HG03064 (cell line): Measurements from ENCODE around the gene CHN1.

Experiments
- ATAC-seq: cut with Tn5 transposase; IDR thresholded peaks from one replicate; pipeline ENCODE4 v1.9.1; 2021; ENCODE audit warnings: low read depth; ENCODE audit not compliant: unreplicated experiment

The CHN1 gene

DNA sequence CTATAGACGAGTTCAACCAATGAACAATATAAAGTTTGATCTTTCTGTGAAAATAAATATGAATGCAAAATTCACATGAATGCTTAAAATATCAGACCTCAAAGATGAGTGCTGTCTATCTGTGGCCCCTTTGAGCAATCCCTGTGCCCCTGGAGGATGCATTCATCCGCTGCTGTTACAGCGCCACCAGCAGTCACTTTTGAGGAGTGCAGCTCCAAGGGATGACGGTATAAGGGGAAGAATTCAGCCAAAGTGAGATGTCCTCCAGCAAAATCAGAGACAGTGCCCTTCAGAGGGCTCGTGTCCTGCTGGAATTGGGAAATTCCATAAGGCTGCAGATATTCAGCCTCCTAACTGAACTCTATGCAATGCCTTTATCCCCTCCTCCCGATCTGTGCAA is 229.0 kb downstream of the CHN1 start:
- no peak for ATAC-seq

- ATAC-seq: no peak
Measured at GRCh38 chr2:174775571-174775980, 229.6 kb downstream of the CHN1 start.

DNA sequence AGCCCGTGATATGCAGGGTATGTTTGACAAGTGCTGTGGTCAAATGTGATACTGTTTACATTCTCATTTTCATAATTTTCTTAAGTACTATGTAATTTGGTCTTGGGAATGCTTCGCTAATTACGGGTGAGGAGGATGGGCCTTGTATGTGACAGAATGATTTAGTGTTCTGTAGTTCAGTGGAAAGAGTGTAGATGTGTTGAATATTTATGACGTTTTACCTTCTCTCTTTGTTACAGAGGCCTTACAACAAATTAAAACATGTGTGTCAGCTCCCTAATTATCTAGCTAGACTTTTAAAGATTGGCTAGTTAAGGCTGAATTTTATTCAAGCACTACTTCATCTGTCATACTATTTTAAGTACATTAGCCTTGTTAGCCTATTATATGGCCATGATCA is 230.3 kb downstream of the CHN1 start:
- ATAC-seq: no peak

GRCh38 chr2:174773215-174773614 is 232.0 kb downstream of the CHN1 start:
- ATAC-seq: no peak

DNA sequence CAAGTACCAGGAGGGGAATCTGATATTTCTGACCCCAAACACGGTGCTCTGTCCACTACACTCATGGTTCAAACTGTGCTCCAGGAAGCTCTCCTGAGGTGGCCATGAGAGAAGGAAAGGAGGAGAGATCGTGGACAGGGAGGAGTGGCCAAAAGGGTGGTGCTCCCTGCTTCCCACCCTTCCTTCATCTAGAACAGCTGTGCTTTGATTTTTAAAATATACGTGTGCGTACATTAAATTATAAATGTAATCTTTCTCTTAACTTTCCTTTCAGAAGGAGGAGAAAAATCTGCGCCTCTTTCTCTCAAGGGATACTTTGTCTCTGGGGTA is 232.7 kb downstream of the CHN1 start:
- no peak for ATAC-seq

DNA sequence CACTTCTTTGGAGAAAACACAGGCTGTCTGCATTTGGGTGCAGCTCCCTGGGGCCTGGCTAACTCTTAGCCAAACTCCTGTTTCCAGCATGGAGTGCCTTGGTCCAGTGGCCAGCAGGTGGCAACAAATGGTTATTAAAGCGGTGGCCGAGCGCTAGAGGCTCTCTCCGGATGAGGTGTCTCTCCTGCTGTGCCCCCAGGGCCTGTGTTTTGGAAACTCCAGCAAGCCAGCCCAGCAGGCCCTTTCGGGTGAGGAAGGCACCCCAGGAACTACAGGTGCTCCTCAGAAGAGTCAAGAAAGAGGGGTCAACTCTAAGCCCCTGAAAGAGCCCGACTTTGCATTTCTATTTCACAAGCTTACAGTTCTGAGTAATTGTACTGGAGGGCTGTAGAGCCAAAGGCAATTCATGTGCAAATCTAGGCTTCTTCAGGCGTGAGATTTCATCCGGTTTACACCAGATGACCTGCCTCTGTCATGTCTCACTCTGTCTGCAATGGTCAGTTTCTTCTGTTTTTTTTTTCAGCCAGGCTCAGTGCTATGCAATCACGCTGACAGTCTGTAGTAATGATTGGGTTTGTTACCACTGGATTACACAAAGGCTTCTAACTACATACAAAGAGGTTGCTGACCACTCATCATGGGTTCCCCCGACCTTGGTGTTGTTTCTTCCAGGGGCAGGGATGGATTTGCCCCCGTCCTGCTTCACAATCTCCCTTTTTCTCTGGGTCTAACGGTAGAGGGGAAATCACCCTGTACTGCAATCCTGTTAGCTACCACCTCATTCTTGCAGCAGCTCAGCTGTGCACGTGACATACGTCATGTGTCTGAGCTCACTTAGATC is 233.3 kb downstream of the CHN1 start:
- no peak for ATAC-seq

- ATAC-seq: no peak
Measured at GRCh38 chr2:174771136-174771535, 234.0 kb downstream of the CHN1 start.

GRCh38 chr2:174768557-174768956 is 236.6 kb downstream of the CHN1 start:
- no peak for ATAC-seq

- no peak for ATAC-seq
Measured at GRCh38 chr2:174766271-174766670, 238.9 kb downstream of the CHN1 start.

GRCh38 chr2:174765576-174765975 is 239.6 kb downstream of the CHN1 start:
- no peak for ATAC-seq

GRCh38 chr2:174764280-174765255 is 240.6 kb downstream of the CHN1 start, which contains the start of gene CHRNA1:
Gene CHRNA1, minus strand, starts transcription at chr2:174764472. Its CDS starts 78 bp downstream, at chr2:174764394.
- ATAC-seq: no peak

DNA sequence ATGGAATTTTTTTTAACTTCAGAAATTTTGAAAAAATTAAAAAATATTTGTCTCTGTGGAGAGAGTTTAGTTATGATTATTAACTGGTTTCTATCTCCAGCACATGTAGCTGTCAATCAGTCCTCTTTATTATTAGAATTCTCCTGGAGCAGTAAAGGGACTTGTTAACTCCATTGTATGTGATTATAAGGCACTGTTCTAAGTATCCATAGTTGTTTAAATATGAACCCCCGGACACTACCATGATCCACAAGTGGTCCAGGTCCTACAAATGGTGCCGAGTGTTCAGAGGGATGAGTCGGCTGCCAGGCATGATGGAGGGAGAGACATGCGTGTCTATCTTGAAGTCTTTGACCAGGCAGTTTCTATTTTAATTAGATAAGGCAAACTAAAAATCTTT is 241.4 kb downstream of the CHN1 start:
- no peak for ATAC-seq

DNA sequence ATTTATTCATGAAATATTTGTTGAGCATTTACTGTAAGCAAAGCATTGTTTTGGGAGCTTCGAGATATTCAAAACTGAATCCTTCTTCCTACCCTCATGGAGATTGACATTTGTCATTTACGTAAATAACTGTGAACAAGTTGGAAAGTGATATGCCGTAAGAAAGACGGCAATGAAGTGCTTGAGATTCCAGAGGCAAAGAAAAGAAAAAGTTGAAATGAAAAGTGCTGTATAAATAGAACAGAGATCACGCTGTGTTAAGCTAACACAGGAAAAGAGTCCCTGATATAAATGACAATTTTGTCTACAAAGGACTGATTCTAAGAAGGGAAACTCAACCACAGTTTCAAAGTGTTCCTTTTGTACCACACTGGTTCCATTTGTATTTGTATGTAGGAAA is 242.7 kb downstream of the CHN1 start:
- ATAC-seq: no peak

DNA sequence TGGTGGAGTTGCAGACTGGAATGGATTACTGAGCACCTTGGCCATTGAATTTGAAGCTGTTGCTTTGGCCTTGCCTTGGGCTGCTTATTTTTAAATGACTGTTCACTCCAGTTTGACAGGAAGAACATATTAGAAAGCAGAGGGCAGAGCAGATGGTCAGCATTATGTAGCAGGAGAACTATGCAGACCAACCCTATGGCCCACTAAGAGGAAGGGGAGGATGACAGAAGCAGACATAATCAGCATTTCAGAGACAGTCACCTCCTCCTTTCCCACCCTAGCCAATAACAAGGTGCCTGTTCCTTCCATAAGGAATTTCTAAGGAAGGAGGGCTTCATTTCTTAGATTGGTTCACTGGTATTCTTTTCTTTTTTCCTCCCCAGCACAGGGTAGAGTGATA is 243.3 kb downstream of the CHN1 start:
- no peak for ATAC-seq

DNA sequence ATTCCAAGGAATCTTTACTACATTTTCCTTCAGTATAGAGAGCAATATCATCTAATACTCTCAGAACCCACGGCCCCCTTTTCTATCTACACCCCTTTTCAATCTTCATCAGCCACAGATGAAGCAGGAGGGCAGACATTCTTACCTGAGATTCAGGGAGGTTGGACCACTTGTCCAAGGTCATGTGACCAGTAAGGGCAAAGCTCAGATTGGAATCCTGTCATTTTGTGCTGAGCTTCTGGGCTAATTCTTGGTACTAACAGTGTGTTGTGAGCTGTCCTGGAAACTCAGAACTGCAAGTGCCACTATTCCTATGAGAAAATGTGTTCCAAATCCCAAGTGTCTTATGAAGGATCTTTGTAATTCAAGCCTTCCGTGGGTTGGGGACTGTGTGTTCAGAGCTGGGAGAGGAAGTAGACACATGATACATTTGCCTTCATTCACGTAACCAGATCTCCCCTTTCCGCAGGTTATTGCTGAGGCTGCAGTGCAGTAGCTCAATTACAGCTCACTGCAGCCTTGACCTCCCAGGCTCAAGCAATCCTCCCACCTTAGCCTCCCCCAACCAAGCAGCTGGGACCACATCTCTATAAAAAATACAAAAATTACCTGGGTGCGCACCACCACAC is 244.2 kb downstream of the CHN1 start:
- ATAC-seq: no peak

DNA sequence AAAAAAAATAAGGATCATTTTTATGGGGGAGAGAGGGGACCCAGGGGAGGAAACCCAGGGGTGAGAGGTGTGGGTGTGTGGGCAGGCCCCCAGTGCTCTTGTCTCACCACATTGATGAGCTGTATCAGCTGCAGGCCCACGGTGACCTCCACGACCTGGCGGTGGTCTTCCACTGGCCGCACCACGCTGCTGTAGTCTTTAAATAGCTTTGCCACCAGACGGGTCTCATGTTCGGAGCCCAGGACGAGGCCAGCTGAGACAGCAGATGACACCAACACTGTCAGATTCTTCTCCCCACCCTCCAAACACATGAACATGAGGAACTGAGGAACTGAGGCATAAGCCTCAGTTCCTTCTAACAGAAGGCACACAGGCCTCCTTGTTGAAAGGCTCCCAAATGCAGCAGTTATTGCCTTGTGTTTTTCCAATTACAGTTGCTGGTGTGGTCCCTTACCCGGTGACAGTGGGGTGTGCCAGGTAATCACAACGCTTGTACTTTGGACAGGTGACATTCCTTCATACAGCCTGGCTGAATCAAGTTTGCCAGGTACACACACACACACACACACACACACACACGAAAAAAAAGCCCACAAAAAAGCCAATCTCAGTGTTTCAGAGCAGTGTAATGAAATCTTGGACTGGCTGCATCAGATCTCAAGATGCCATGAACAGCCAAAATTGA is 245.7 kb downstream of the CHN1 start:
- no peak for ATAC-seq

- no peak for ATAC-seq
Measured at GRCh38 chr2:174756743-174757142, 248.4 kb downstream of the CHN1 start.

DNA sequence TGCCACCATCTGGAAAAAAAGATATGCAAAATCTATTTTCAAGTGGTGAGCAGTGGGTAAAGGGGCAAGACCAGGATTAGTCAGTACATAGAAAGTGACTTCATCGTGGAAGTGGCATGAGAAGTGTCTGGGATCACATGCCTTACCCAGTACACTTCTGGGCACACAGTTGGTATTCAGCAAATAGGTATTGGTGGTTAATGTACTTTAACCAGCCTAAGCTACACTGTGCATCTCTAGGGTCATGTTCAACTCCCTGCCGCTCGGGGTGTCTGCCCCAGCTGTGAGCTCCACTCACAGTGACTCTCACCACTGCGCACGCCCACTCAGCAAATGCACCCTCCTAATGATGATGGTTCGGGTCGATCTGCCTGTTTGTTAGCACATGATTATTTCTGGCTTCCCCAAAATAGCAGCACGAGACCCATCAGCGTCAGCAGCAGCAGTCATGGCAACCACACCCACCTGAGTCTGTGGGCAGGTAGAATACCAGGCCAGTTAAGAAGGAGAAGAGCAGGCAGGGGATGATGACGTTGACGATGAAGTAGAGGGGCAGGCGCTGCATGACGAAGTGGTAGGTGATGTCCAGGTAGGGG is 252.0 kb downstream of the CHN1 start:
- ATAC-seq: peak; percentile 16

GRCh38 chr2:174752403-174753037 is 252.7 kb downstream of the CHN1 start:
- peak; percentile 84 for ATAC-seq
